HepG2 (cell line): Measurements from ENCODE around the gene BYSL. TPM values are rescaled to one million over a fixed set of nuclear protein-coding genes. Genes with fewer than 3 reads are reported as not detected.

ENCODE experiments used
- ARNT2 ChIP-seq: sonication (generic); formaldehyde crosslinking; IDR thresholded peaks from 2 replicates; pipeline ENCODE4 v1.8.0; 2022; ENCODE audit warnings: mild to moderate bottlenecking, low read depth, missing genetic modification reagents, moderate library complexity
- FOXP1 ChIP-seq, 2 experiments: fragments of 450-650 bp in 1 of 2; IDR thresholded peaks; 2 replicates each; pipeline ENCODE4 v1.6.1; 2017 to 2018; ENCODE audit warnings: antibody characterized with exemption in 1 of 2
- HCFC1 ChIP-seq: fragments of 150-350 bp; IDR thresholded peaks from 2 replicates; pipeline ENCODE4 v1.6.1; 2014; ENCODE audit warnings: low read depth, low read length
- HNRNPL ChIP-seq: fragments of 200-400 bp; formaldehyde crosslinking; IDR thresholded peaks from 2 replicates; pipeline ENCODE4 v1.6.1; 2017; ENCODE audit warnings: mild to moderate bottlenecking, low read depth, low read length
- IRF9 ChIP-seq: sonication (generic); formaldehyde crosslinking; IDR thresholded peaks from 2 replicates; pipeline ENCODE4 v1.8.0; 2022; ENCODE audit warnings: missing genetic modification reagents, mild to moderate bottlenecking, borderline replicate concordance
- MLLT10 ChIP-seq: sonication (generic); formaldehyde crosslinking; IDR thresholded peaks from 2 replicates; pipeline ENCODE4 v1.4.0; 2020; ENCODE audit warnings: missing genetic modification reagents
- NFKB2 ChIP-seq: sonication (generic); formaldehyde crosslinking; IDR thresholded peaks from 2 replicates; pipeline ENCODE4 v1.4.0; 2020; ENCODE audit warnings: missing genetic modification reagents, borderline replicate concordance
- ONECUT2 ChIP-seq: sonication (generic); formaldehyde crosslinking; IDR thresholded peaks from 2 replicates; pipeline ENCODE4 v1.4.0; 2020; ENCODE audit warnings: missing genetic modification reagents
- PAF1 ChIP-seq: IDR thresholded peaks from 2 replicates; pipeline ENCODE4 v1.6.1; 2016; ENCODE audit warnings: missing genetic modification reagents, missing compliant biosample characterization
- SETDB1 ChIP-seq: sonication (generic); formaldehyde crosslinking; IDR thresholded peaks from 2 replicates; pipeline ENCODE4 v1.5.1; 2020; ENCODE audit warnings: missing genetic modification reagents, mild to moderate bottlenecking, borderline replicate concordance
- SNAPC4 ChIP-seq: sonication (generic); formaldehyde crosslinking; IDR thresholded peaks from 2 replicates; pipeline ENCODE4 v1.4.0; 2020; ENCODE audit warnings: mild to moderate bottlenecking, missing genetic modification reagents
- SOX13 ChIP-seq, 3 experiments: fragments of 450-650 bp in 1 of 3; sonication (generic) in 1 of 3; formaldehyde crosslinking in 1 of 3; IDR thresholded peaks in 2 of 3; conservative IDR thresholded peaks in 1 of 3; 2 replicates each; pipeline versions ENCODE4 v1.5.0 to v1.6.1; 2016 to 2020; ENCODE audit warnings: antibody characterized with exemption in 1 of 3, mild to moderate bottlenecking in 1 of 3, missing compliant biosample characterization in 1 of 3, missing genetic modification reagents in 1 of 3, moderate library complexity in 1 of 3
- TMF1 ChIP-seq: sonication (generic); formaldehyde crosslinking; IDR thresholded peaks from 2 replicates; pipeline ENCODE4 v1.8.1; 2022; ENCODE audit warnings: low read depth, missing genetic modification reagents
- ZNF253 ChIP-seq: sonication (generic); formaldehyde crosslinking; IDR thresholded peaks from 2 replicates; pipeline ENCODE4 v1.8.0; 2022; ENCODE audit warnings: mild to moderate bottlenecking, missing genetic modification reagents, borderline replicate concordance
- ZNF326 ChIP-seq: sonication (generic); formaldehyde crosslinking; IDR thresholded peaks from 2 replicates; pipeline ENCODE4 v1.4.0; 2020; ENCODE audit warnings: missing genetic modification reagents, borderline replicate concordance
- ZNF530 ChIP-seq: sonication (generic); formaldehyde crosslinking; IDR thresholded peaks from 2 replicates; pipeline ENCODE4 v1.5.0; 2020; ENCODE audit warnings: low read depth, mild to moderate bottlenecking, missing genetic modification reagents
- ZNF607 ChIP-seq: sonication (generic); formaldehyde crosslinking; IDR thresholded peaks from 2 replicates; pipeline ENCODE4 v1.5.1; 2020; ENCODE audit warnings: missing genetic modification reagents, mild to moderate bottlenecking, borderline replicate concordance
- ZNF646 ChIP-seq: sonication (generic); formaldehyde crosslinking; IDR thresholded peaks from 2 replicates; pipeline ENCODE4 v1.9.0; 2021; ENCODE audit warnings: mild to moderate bottlenecking, missing genetic modification reagents
- polyA plus RNA-seq, 8 experiments: library from polyadenylated mRNA; depleted of rRNA in 3 of 8; stranded (reverse) in 7 of 8; unstranded in 1 of 8; fragments of >200 nt; fragmentation: Illumina TruSeq in 4 of 8; extraction: Trizol in 4 of 8; gene quantifications; 2 replicates each; pipeline versions ENCODE4 v1.2.1 to v1.2.3, GENCODE V29; 2011 to 2016; ENCODE audit warnings: low read depth in 4 of 8, missing spikeins in 1 of 8, mixed read lengths in 1 of 8; ENCODE audit not compliant: insufficient read depth in 1 of 8
- total RNA-seq, 5 experiments: library from RNA; depleted of rRNA; stranded (reverse); fragments of >200 nt; fragmentation: Illumina TruSeq; extraction: Trizol; gene quantifications; 2 replicates each; pipeline ENCODE4 v1.2.3, GENCODE V29; 2016; ENCODE audit warnings: low read depth in 1 of 5

Gene BYSL
- total and polyA plus RNA-seq, 2 of the 13 experiments (the other 11 are each of a cell fraction or from before 2014, with no cell fraction given), result 27.9 to 28.6 TPM

- TF ChIP-seq IRF9 (CRISPR knock-in tag) (peak; percentile 18), HCFC1 (no peak), FOXP1 (IDR thresholded peaks at IDR 0.05) (no peak), FOXP1 (CRISPR knock-in tag; IDR thresholded peaks at IDR 0.05) (no peak), ZNF646 (CRISPR knock-in tag) (0 out of 2 replicates have a peak, but pooled peaks have one; percentile 31), TMF1 (CRISPR knock-in tag) (0 out of 2 replicates have a peak, but pooled peaks have one; percentile 13), PAF1 (CRISPR knock-in tag) (no peak), ZNF607 (CRISPR knock-in tag) (0 out of 2 replicates have a peak, but pooled peaks have one; percentile 17), ZNF326 (CRISPR knock-in tag) (no peak), SNAPC4 (no peak), ARNT2 (no peak; the same call in 1 of the 2 replicates), ZNF253 (CRISPR knock-in tag) (no peak), ONECUT2 (CRISPR knock-in tag) (no peak), HNRNPL (peak; percentile 21; the same call in 1 of the 2 replicates), SOX13 (IDR thresholded peaks at IDR 0.05) (no peak), SOX13 (CRISPR knock-in tag; conservative IDR thresholded peaks at IDR 0.05 in 1 of 2, IDR thresholded peaks at IDR 0.05 in 1 of 2) (no peak), MLLT10 (CRISPR knock-in tag) (no peak), ZNF530 (CRISPR knock-in tag) (0 out of 2 replicates have a peak, but pooled peaks have one; percentile 9), SETDB1 (CRISPR knock-in tag) (peak; percentile 10; the same call in 1 of the 2 replicates), NFKB2 (CRISPR knock-in tag) (no peak)
Measured at GRCh38 chr6:41921712-41921998, 356 bp downstream of the BYSL start (continued).
